CD4-positive, alpha-beta T cell (primary cell): ENCODE results near the gene FLT1. TPM values are rescaled to one million over a fixed set of nuclear protein-coding genes. Genes with fewer than 3 reads are reported as not detected.
A peak's percentile ranks its signal among the peaks of the same experiment; 100 is the strongest.

Source experiments
- ATAC-seq: fragments of 200-7000 bp; cut with Tn5 transposase; one replicate; pipeline ENCODE4 v1.10.0; 2022; ENCODE audit warnings: mild to moderate bottlenecking; ENCODE audit not compliant: poor library complexity
- CTCF ChIA-PET: fragments of 350-600 bp; sonication (Branson Sonifier 250); formaldehyde crosslinking; loops from one replicate; lab custom pipeline; 2021; ENCODE audit warnings: antibody characterized with exemption, inconsistent platforms; lab: Charles Lee
- POLR2A ChIA-PET: fragments of 350-600 bp; sonication (Branson Sonifier 250); formaldehyde crosslinking; loops from one replicate; lab custom pipeline; 2021; ENCODE audit warnings: antibody characterized with exemption, inconsistent platforms; lab: Charles Lee
- DNase-seq, 14 experiments: peaks; one replicate each; pipeline ENCODE4 v3.0.0-alpha.2; 2013 to 2020; ENCODE audit warnings: mixed read lengths in 2 of 14
- H3K27ac ChIP-seq, 2 donors: one replicate each; pipeline versions ENCODE4 v1.5.1 to v1.7.0; 2013; ENCODE audit warnings: low read length in 2 of 2, low read depth in 1 of 2, mild to moderate bottlenecking in 1 of 2
- H3K27me3 ChIP-seq, 2 experiments: 1 replicate in 1 of 2; 2 replicates in 1 of 2; pipeline versions ENCODE4 v1.6.1 to v1.7.0; 2013; ENCODE audit warnings: low read length in 2 of 2, control low read depth in 1 of 2, mild to moderate bottlenecking in 1 of 2, moderate library complexity in 1 of 2; ENCODE audit not compliant: insufficient read depth in 2 of 2, control insufficient read depth in 1 of 2
- H3K36me3 ChIP-seq: one replicate; pipeline ENCODE4 v1.6.1; 2013; ENCODE audit warnings: low read length, control low read depth; ENCODE audit not compliant: insufficient read depth
- H3K4me1 ChIP-seq: one replicate; pipeline ENCODE4 v1.6.1; 2013; ENCODE audit warnings: low read length, control low read depth; ENCODE audit not compliant: insufficient read depth
- H3K4me3 ChIP-seq: one replicate; pipeline ENCODE4 v1.5.1; 2013; ENCODE audit warnings: mild to moderate bottlenecking, low read length, moderate library complexity
- H3K9me3 ChIP-seq, 2 experiments: 1 replicate in 1 of 2; 2 replicates in 1 of 2; pipeline versions ENCODE4 v1.6.1 to v1.7.0; 2013; ENCODE audit warnings: low read length in 2 of 2, mild to moderate bottlenecking in 2 of 2, control low read depth in 1 of 2, moderate library complexity in 1 of 2; ENCODE audit not compliant: control insufficient read depth in 1 of 2, insufficient read depth in 1 of 2
- H3K27ac Mint-ChIP-seq: one replicate; pipeline ENCODE4 v1.8.0; 2020; ENCODE audit warnings: mixed read lengths
- H3K27me3 Mint-ChIP-seq: one replicate; pipeline ENCODE4 v1.8.0; 2021; ENCODE audit warnings: mixed read lengths
- H3K36me3 Mint-ChIP-seq: one replicate; pipeline ENCODE4 v1.8.0; 2021; ENCODE audit warnings: low read depth, mixed read lengths
- H3K4me1 Mint-ChIP-seq: one replicate; pipeline ENCODE4 v1.8.0; 2021; ENCODE audit warnings: low read depth, mixed read lengths
- H3K4me3 Mint-ChIP-seq: one replicate; pipeline ENCODE4 v1.8.0; 2020; ENCODE audit warnings: mild to moderate bottlenecking, mixed read lengths
- H3K9me3 Mint-ChIP-seq: one replicate; pipeline ENCODE4 v1.8.0; 2020; ENCODE audit warnings: mixed read lengths
- intact Hi-C, 2 experiments: fragments of 100-400 bp; cut with DNase I in 1 of 2; cut with micrococcal nuclease in 1 of 2; formaldehyde crosslinking; loops; one replicate each; pipeline versions ENCODE4 v1.15.1 to v1.9.0; 2023 to 2025; cut with DNase I, micrococcal nuclease
- total RNA-seq, 174 experiments: library from RNA in 2 of 174; stranded (reverse) in 2 of 174; gene quantifications; one replicate each; pipeline ENCODE4 v1.2.3 and lab custom pipeline; 2021 to 2026
- TF ChIP-seq, protein P1 (sequence below): fragments of 200-600 bp; IDR thresholded peaks from one replicate; pipeline ENCODE4 v1.8.0; 2022; ENCODE audit warnings: antibody characterized with exemption, mild to moderate bottlenecking

Gene FLT1
- total RNA-seq, 2 experiments from 2014 or later, result 1.1 to 1.2 TPM

DNA sequence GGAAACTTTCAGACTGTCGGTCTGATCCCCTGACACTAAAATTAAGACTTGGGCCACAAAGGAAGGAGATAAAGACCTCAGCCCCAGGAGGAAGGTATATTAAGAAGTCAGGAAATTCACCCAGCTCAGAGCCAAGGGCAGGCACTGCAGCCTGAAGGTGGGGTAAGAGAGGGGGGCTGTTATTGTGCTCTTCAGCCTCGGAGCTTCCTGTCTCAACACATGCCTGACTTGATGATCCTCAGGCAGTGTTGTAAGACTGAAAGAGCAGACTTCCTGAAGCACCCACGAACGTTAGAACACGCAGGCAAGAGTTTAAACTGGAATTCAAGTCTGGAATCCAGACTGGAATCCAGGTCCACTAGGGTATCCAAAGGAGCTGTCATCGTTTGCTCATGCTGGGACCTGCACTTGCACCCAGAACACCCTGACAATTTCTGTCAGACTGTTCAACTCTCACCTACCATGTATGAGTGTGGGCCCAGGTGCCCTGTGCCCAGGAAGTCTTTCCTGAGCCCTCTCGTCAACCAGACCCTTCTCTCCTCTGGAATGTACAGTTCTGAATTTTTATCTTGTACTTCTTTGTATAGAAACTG lies 10.7 kb upstream of the FLT1 start:
- ATAC-seq, result peak; percentile 98
- Mint-ChIP-seq H3K27ac (peak overlapping the region; percentile 63), H3K27me3 (no peaks in the 10 kb centered on the region), H3K4me1 (peaks cover 8% of the 10 kb centered on the region), H3K36me3 (no peaks in the 10 kb centered on the region), H3K9me3 (no peaks in the 10 kb centered on the region), H3K4me3 (no peak overlapping the region)
- Histone ChIP-seq H3K4me1 (peaks cover 7% of the 10 kb centered on the region), H3K27me3 (no peaks in the 10 kb centered on the region), H3K9me3 (no peaks in the 10 kb centered on the region), H3K36me3 (no peaks in the 10 kb centered on the region), H3K4me3 (no peak overlapping the region), H3K27ac (no peak overlapping the region)
- POLR2A ChIA-PET, result interaction anchor here (1.0 to 1.9 kb wide), 2 partner anchors 13 to 153 kb away, joined by 4 to 8 read pairs; partner anchors contain the start of gene POMP
- intact Hi-C loops, result no loop called here
- CTCF ChIA-PET, result no interaction called here
- TF ChIP-seq, protein P1, sequence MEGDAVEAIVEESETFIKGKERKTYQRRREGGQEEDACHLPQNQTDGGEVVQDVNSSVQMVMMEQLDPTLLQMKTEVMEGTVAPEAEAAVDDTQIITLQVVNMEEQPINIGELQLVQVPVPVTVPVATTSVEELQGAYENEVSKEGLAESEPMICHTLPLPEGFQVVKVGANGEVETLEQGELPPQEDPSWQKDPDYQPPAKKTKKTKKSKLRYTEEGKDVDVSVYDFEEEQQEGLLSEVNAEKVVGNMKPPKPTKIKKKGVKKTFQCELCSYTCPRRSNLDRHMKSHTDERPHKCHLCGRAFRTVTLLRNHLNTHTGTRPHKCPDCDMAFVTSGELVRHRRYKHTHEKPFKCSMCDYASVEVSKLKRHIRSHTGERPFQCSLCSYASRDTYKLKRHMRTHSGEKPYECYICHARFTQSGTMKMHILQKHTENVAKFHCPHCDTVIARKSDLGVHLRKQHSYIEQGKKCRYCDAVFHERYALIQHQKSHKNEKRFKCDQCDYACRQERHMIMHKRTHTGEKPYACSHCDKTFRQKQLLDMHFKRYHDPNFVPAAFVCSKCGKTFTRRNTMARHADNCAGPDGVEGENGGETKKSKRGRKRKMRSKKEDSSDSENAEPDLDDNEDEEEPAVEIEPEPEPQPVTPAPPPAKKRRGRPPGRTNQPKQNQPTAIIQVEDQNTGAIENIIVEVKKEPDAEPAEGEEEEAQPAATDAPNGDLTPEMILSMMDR, result peak; percentile 11
- DNase-seq, result peak in 4 of 14 experiments; percentile 19 to 39 (median 28)

GRCh38 chr13:28503182-28503967 lies 8.4 kb upstream of the FLT1 start:
- no peak overlapping the region for H3K27ac ChIP-seq
- ChIA-PET CTCF (no interaction called here), POLR2A (no interaction called here)
- no peaks in the 10 kb centered on the region for H3K36me3 ChIP-seq
- no peak overlapping the region for H3K4me3 Mint-ChIP-seq
- H3K36me3 Mint-ChIP-seq, result no peaks in the 10 kb centered on the region
- H3K4me3 ChIP-seq, result no peak overlapping the region
- no peak overlapping the region for H3K27ac Mint-ChIP-seq
- ATAC-seq (no peak), DNase-seq (no peak)
- TF ChIP-seq, protein P1, result no peak
- intact Hi-C loops, result no loop called here
- H3K27me3 ChIP-seq, result peaks cover 0 to under 1% of the 10 kb centered on the region in 2 experiments
- no peaks in the 10 kb centered on the region for H3K9me3 ChIP-seq
- H3K9me3 Mint-ChIP-seq, result no peaks in the 10 kb centered on the region
- H3K4me1 ChIP-seq, result peaks cover 7% of the 10 kb centered on the region
- peaks cover 8% of the 10 kb centered on the region for H3K4me1 Mint-ChIP-seq
- H3K27me3 Mint-ChIP-seq, result peaks cover 5% of the 10 kb centered on the region

- peaks cover 20% of the 10 kb centered on the region for H3K4me1 Mint-ChIP-seq
- no peak overlapping the region for H3K4me3 Mint-ChIP-seq
- intact Hi-C loops, result no loop called here
- no peaks in the 10 kb centered on the region for H3K36me3 ChIP-seq
- H3K27me3 Mint-ChIP-seq, result peaks cover 14% of the 10 kb centered on the region
- H3K27me3 ChIP-seq, result peaks cover 2 to 6% of the 10 kb centered on the region in 2 experiments
- no peak overlapping the region for H3K27ac Mint-ChIP-seq
- TF ChIP-seq, protein P1, result no peak
- ATAC-seq (no peak), DNase-seq (no peak)
- POLR2A ChIA-PET, result no interaction called here
- H3K4me1 ChIP-seq, result peaks cover 7% of the 10 kb centered on the region
- CTCF ChIA-PET, result no interaction called here
- no peaks in the 10 kb centered on the region for H3K36me3 Mint-ChIP-seq
- no peaks in the 10 kb centered on the region for H3K9me3 Mint-ChIP-seq
- no peak overlapping the region for H3K4me3 ChIP-seq
- no peak overlapping the region for H3K27ac ChIP-seq
- H3K9me3 ChIP-seq, result no peaks in the 10 kb centered on the region
These were observed 6.6 kb upstream of the FLT1 start for GRCh38 chr13:28501547-28501946.
